Stomach (tissue), 9 donors: ENCODE results near the gene TFDP2. TPM values are rescaled to one million over a fixed set of nuclear protein-coding genes. Genes with fewer than 3 reads are reported as not detected.

Experiments
- DNase-seq, 2 donors: peaks; one replicate each; pipeline versions ENCODE4 v3.0.0 to v3.0.0-alpha.2; 2013 to 2019
- H3K27ac ChIP-seq, 5 donors: fragments of 200-600 bp in 4 of 5; sonication (generic) in 4 of 5; one replicate each; pipeline ENCODE4 v1.5.1; 2013 to 2019; ENCODE audit warnings: mild to moderate bottlenecking in 1 of 5, moderate library complexity in 1 of 5
- H3K27me3 ChIP-seq, 3 donors: fragments of 200-600 bp; sonication (generic); one replicate each; pipeline ENCODE4 v1.5.1; 2017 to 2019; ENCODE audit warnings: mixed run types in 1 of 3
- H3K36me3 ChIP-seq, 4 donors: fragments of 200-600 bp; sonication (generic); 1 replicate in 3 of 4; 2 replicates in 1 of 4; pipeline ENCODE4 v1.5.1; 2016 to 2019
- H3K4me1 ChIP-seq, 4 donors: fragments of 200-600 bp; sonication (generic); one replicate each; pipeline ENCODE4 v1.5.1; 2016 to 2019
- H3K4me3 ChIP-seq, 4 donors: fragments of 200-600 bp; sonication (generic) in 3 of 4; one replicate each; pipeline ENCODE4 v1.5.1; 2016 to 2019; ENCODE audit warnings: mild to moderate bottlenecking in 1 of 4
- H3K9me3 ChIP-seq, 4 donors: fragments of 200-600 bp; sonication (generic); one replicate each; pipeline ENCODE4 v1.5.1; 2016 to 2019
- CTCF ChIP-seq, 7 experiments: fragments of 450-650 bp in 4 of 7; fragments of 200-600 bp in 3 of 7; sonication (generic) in 3 of 7; IDR thresholded peaks; one replicate each; pipeline ENCODE4 v1.5.1; 2016 to 2019; ENCODE audit warnings: antibody characterized with exemption in 7 of 7, control low read depth in 2 of 7, mild to moderate bottlenecking in 1 of 7
- EP300 ChIP-seq: sonication (generic); formaldehyde crosslinking; IDR thresholded peaks from one replicate; pipeline ENCODE4 v1.6.1; 2017; ENCODE audit warnings: antibody characterized with exemption
- POLR2A ChIP-seq, 4 donors: fragments of 450-650 bp; IDR thresholded peaks; one replicate each; pipeline ENCODE4 v1.6.1; 2016; ENCODE audit warnings: antibody characterized with exemption in 4 of 4, control low read depth in 2 of 4, mild to moderate bottlenecking in 1 of 4, moderate library complexity in 1 of 4
- POLR2AphosphoS5 ChIP-seq, 3 donors: sonication (generic); formaldehyde crosslinking; IDR thresholded peaks; one replicate each; pipeline ENCODE4 v1.6.1; 2016; ENCODE audit warnings: antibody characterized with exemption in 3 of 3
- WGBS, 5 donors: extraction: QIAGEN DNeasy Blood & Tissue Kit in 3 of 5; methylation state at CpG; one replicate each; pipeline versions ENCODE4 v1.1.5 to v1.1.7; 2013 to 2018; 5-methylcytosine and 5-hydroxymethylcytosine counted together
- intact Hi-C: fragments of 100-400 bp; cut with DNase I; formaldehyde crosslinking; loops from one replicate; pipeline ENCODE4 v1.15.1; 2023; ENCODE audit warnings: low total_unique reads
- polyA plus RNA-seq, 3 donors: library from polyadenylated mRNA; stranded (reverse); fragments of 200-250 nt; gene quantifications; one replicate each; pipeline ENCODE4 v1.2.3, GENCODE V29; 2013
- total RNA-seq, 5 donors: library from RNA; depleted of rRNA; stranded (reverse); fragments of >200 nt; gene quantifications; one replicate each; pipeline versions ENCODE4 v1.1.0 to v1.2.3, GENCODE V29; 2014 to 2016
- donor health status: healthy with polysubstance abuse.
- donor health status: Bipolar disorder and iron deficiency.
- donor health status: healthy.

The TFDP2 gene
- total and polyA plus RNA-seq, 8 donors, result 8.7 to 180 (median 55.7) TPM

GRCh38 chr3:142051351-142051750 is 98.0 kb downstream of the TFDP2 start:
- Histone ChIP-seq H3K27ac (no peak overlapping the region), H3K36me3 (peaks cover 0 to 12% (median 5%) of the 10 kb centered on the region in 4 donors), H3K27me3 (no peaks in the 10 kb centered on the region), H3K4me3 (no peak overlapping the region), H3K4me1 (peaks cover 0 to 6% (median 0%) of the 10 kb centered on the region in 4 donors), H3K9me3 (no peaks in the 10 kb centered on the region)
- DNase-seq, result no peak
- intact Hi-C loops, result no loop called here
- no peak for TF ChIP-seq CTCF (IDR thresholded peaks at IDR 0.05)
- TF ChIP-seq EP300, result no peak
- TF ChIP-seq POLR2A (IDR thresholded peaks at IDR 0.05), result no peak
- TF ChIP-seq POLR2AphosphoS5 (IDR thresholded peaks at IDR 0.05), result no peak
- WGBS, 5 donors, result 94 to 98% (median 97%) methylated on average over 6 of the region's 6 CpGs

- 21 to 35% (median 33%) methylated on average over 1 of the region's 1 CpG for WGBS, 5 donors
- Histone ChIP-seq H3K4me1 (peaks cover 0 to 7% (median 0%) of the 10 kb centered on the region in 4 donors), H3K27me3 (no peaks in the 10 kb centered on the region), H3K27ac (no peak overlapping the region), H3K4me3 (no peak overlapping the region), H3K9me3 (no peaks in the 10 kb centered on the region), H3K36me3 (peaks cover 0 to 9% (median 4%) of the 10 kb centered on the region in 4 donors)
- no peak for DNase-seq
- TF ChIP-seq CTCF (IDR thresholded peaks at IDR 0.05) (no peak), POLR2AphosphoS5 (IDR thresholded peaks at IDR 0.05) (no peak), POLR2A (IDR thresholded peaks at IDR 0.05) (no peak), EP300 (no peak)
- intact Hi-C loops, result no loop called here
Observed at GRCh38 chr3:142047021-142047369, 102.3 kb downstream of the TFDP2 start.

GRCh38 chr3:142046320-142047020 is 102.9 kb downstream of the TFDP2 start:
- no peaks in the 10 kb centered on the region for H3K27me3 ChIP-seq
- no peaks in the 10 kb centered on the region for H3K9me3 ChIP-seq
- intact Hi-C loops, result no loop called here
- no peak for TF ChIP-seq POLR2AphosphoS5 (IDR thresholded peaks at IDR 0.05)
- no peak for TF ChIP-seq CTCF (IDR thresholded peaks at IDR 0.05)
- TF ChIP-seq EP300, result no peak
- no peak for TF ChIP-seq POLR2A (IDR thresholded peaks at IDR 0.05)
- H3K4me1 ChIP-seq, result peaks cover 0 to 7% (median 0%) of the 10 kb centered on the region in 4 donors
- no peak overlapping the region for H3K27ac ChIP-seq
- DNase-seq, result no peak
- WGBS, 5 donors, result 54 to 62% (median 59%) methylated on average over 6 of the region's 6 CpGs
- peaks cover 0 to 4% (median 2%) of the 10 kb centered on the region in 4 donors for H3K36me3 ChIP-seq
- H3K4me3 ChIP-seq, result no peak overlapping the region

- TF ChIP-seq POLR2AphosphoS5 (IDR thresholded peaks at IDR 0.05), result no peak
- TF ChIP-seq EP300, result no peak
- TF ChIP-seq CTCF (IDR thresholded peaks at IDR 0.05), result no peak
- no peak for TF ChIP-seq POLR2A (IDR thresholded peaks at IDR 0.05)
- intact Hi-C loops, result no loop called here
- DNase-seq, result no peak
- WGBS, 5 donors, result 88 to 98% (median 93%) methylated on average over 2 of the region's 2 CpGs
- Histone ChIP-seq H3K9me3 (no peaks in the 10 kb centered on the region), H3K27ac (no peak overlapping the region), H3K27me3 (no peaks in the 10 kb centered on the region), H3K4me1 (peaks cover 0 to 9% (median 0%) of the 10 kb centered on the region in 4 donors), H3K36me3 (no peaks in the 10 kb centered on the region), H3K4me3 (no peak overlapping the region)
Observed at GRCh38 chr3:142040941-142041491, 108.3 kb downstream of the TFDP2 start.
